Activated T-cell treated with anti-CD3 and anti-CD28 coated beads, Interleukin-2, amount 50 U/mL, for 4 hours (primary cell): ENCODE results near the gene PGLYRP2. TPM values are rescaled to one million over a fixed set of nuclear protein-coding genes. Genes with fewer than 3 reads are reported as not detected.
"Not testable (repeated sequence)": the region's sequence is repeated elsewhere in the genome, so short reads cannot be mapped to it uniquely, and the experiment has no call there.

Source experiments
- ATAC-seq, 2 donors: fragments of 200-7000 bp; cut with Tn5 transposase; one replicate each; pipeline ENCODE4 v1.10.0; 2021
- DNase-seq: peaks from one replicate; pipeline ENCODE4 v3.0.0-alpha.2; 2020
- H3K27me3 Mint-ChIP-seq: one replicate; pipeline ENCODE4 v1.8.0; 2021; ENCODE audit warnings: low read depth, mixed read lengths
- H3K36me3 Mint-ChIP-seq: one replicate; pipeline ENCODE4 v1.8.0; 2022; ENCODE audit warnings: mixed read lengths; ENCODE audit not compliant: insufficient read depth
- H3K4me1 Mint-ChIP-seq: one replicate; pipeline ENCODE4 v1.8.0; 2021; ENCODE audit warnings: low read depth, mixed read lengths
- H3K4me3 Mint-ChIP-seq: one replicate; pipeline ENCODE4 v1.8.0; 2021; ENCODE audit warnings: mild to moderate bottlenecking, moderate library complexity, mixed read lengths
- H3K9me3 Mint-ChIP-seq: one replicate; pipeline ENCODE4 v1.8.0; 2021; ENCODE audit warnings: mixed read lengths
- total RNA-seq, 3 donors: library from RNA; stranded (reverse); gene quantifications; one replicate each; pipeline ENCODE4 v1.2.1, GENCODE V29; 2021

The PGLYRP2 gene
- under 1 TPM in 1 of 3 donors, not detected in 2; 0.08 TPM for total RNA-seq

- DNase-seq, result no peak
- H3K4me1 Mint-ChIP-seq, result peaks cover 37% of the 10 kb centered on the region
- ATAC-seq, result peak in 1 of 2 donors; percentile 35
- H3K36me3 Mint-ChIP-seq, result no peaks in the 10 kb centered on the region
- no peak within 1 kb of the TSS for H3K4me3 Mint-ChIP-seq
- no peaks in the 10 kb centered on the region for H3K9me3 Mint-ChIP-seq
- no peaks in the 10 kb centered on the region for H3K27me3 Mint-ChIP-seq
These were observed at the start of gene PGLYRP2 for GRCh38 chr19:15479391-15480345. TSS of gene PGLYRP2 (minus strand) at chr19:15479501. CDS start at chr19:15479371, 130 bp downstream.

DNA sequence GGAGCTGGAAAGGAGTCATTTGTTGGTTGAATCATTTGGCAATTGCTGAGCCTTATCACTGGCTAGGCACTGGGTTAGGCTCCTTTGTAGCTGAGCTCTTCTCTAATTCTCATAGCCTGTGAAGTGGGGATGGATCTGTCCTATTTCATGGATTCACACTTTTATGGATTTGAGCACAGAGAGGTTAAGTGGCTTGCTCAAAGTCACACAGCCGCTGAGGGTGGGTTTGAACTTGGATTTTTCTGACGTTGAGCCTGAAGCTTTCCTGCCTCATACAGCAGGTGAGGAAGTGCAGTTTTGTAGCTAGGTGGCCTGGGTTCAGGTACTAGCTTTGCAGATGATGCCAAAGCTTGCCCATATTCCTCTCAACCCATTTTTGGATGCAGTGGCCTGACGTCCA, 48.4 kb upstream of the PGLYRP2 start:
- DNase-seq (no peak), ATAC-seq (no peak)
- peaks cover 8% of the 10 kb centered on the region for H3K4me1 Mint-ChIP-seq
- no peak overlapping the region for H3K4me3 Mint-ChIP-seq
- no peaks in the 10 kb centered on the region for H3K27me3 Mint-ChIP-seq
- peaks cover 3% of the 10 kb centered on the region for H3K9me3 Mint-ChIP-seq
- H3K36me3 Mint-ChIP-seq, result no peaks in the 10 kb centered on the region

DNA sequence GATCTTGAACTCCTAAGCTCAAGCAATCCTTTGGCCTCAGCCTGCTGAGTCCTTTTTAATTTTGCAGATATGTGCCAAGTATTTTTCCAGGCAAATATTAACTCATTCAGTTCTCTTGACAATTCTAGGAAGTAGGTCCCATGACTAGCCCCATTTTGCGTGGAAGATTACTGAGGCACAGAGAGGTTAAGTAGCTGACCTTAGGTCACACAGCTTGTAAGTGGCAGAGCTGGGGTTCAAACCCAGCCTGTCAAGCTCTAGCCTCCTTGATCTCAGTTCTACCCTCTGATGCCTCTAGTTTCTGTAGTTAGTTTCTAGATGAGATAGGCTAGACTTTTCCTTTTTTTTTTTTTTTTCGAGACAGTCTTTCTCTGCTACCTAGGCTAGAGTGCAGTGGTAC, 47.1 kb upstream of the PGLYRP2 start:
- no peaks in the 10 kb centered on the region for H3K36me3 Mint-ChIP-seq
- no peaks in the 10 kb centered on the region for H3K27me3 Mint-ChIP-seq
- H3K4me3 Mint-ChIP-seq, result no peak overlapping the region
- peaks cover 2% of the 10 kb centered on the region for H3K4me1 Mint-ChIP-seq
- H3K9me3 Mint-ChIP-seq, result peaks cover 3% of the 10 kb centered on the region
- DNase-seq (no peak), ATAC-seq (no peak)

GRCh38 chr19:15525291-15525690, 46.0 kb upstream of the PGLYRP2 start:
- no peaks in the 10 kb centered on the region for H3K36me3 Mint-ChIP-seq
- H3K27me3 Mint-ChIP-seq, result no peaks in the 10 kb centered on the region
- ATAC-seq, result no peak
- no peak overlapping the region for H3K4me3 Mint-ChIP-seq
- H3K4me1 Mint-ChIP-seq, result peaks cover 2% of the 10 kb centered on the region
- peaks cover under 1% of the 10 kb centered on the region for H3K9me3 Mint-ChIP-seq
- DNase-seq, result no peak

GRCh38 chr19:15524781-15525180, 45.5 kb upstream of the PGLYRP2 start:
- DNase-seq (no peak), ATAC-seq (no peak)
- Mint-ChIP-seq H3K9me3 (no peaks in the 10 kb centered on the region), H3K4me3 (no peak overlapping the region), H3K4me1 (peaks cover 2% of the 10 kb centered on the region), H3K36me3 (no peaks in the 10 kb centered on the region), H3K27me3 (no peaks in the 10 kb centered on the region)

DNA sequence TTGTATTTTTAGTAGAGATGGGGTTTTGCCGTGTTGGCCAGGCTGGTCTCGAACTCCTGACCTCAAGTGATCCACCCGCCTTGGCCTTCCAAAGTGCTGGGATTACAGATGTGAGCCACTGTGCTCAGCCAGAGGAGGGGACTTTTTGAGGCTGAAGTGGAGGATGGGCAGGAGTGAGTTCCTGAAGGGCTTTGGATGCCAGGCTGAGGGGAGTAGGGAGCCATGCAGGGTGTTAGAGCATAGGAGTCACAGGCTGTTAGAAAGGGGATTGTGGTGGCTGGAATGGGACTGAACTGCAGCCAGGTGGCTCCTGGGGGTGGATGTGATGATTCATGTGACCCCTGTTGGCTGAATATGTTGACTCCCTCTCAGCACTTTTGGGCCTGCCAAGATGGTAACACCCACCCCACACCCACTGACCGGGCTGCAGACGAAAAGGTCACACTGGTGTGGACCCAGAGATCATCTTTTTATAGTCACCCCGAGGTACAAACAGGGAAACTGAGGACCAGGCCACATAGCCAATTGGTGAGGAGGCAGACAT, 40.2 kb upstream of the PGLYRP2 start:
- DNase-seq (no peak), ATAC-seq (no peak)
- Mint-ChIP-seq H3K27me3 (no peaks in the 10 kb centered on the region), H3K9me3 (peaks cover 8% of the 10 kb centered on the region), H3K4me1 (peaks cover 14% of the 10 kb centered on the region), H3K36me3 (peaks cover 5% of the 10 kb centered on the region), H3K4me3 (no peak overlapping the region)

DNA sequence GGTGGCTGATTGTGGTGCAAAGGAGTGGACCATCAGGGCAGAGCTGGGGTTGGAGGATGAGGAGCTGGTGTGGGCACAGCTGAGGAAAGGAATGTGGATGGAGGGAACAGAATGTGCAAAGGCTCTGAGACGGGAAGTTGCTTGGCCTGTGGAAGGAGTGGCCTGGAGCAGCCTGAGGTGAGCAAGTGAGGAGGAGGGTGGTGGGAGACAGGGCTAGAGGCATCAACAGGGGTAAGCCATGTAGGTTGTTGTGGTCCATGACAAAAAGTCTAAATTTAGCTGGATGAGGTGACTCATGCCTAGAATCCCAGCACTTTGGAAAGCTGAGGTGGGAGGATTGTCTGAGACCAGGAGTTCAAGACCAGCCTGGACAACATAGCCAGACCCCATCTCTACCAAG, 38.5 kb upstream of the PGLYRP2 start:
- ATAC-seq (no peak), DNase-seq (no peak)
- peaks cover 5% of the 10 kb centered on the region for H3K36me3 Mint-ChIP-seq
- peaks cover 8% of the 10 kb centered on the region for H3K9me3 Mint-ChIP-seq
- H3K27me3 Mint-ChIP-seq, result no peaks in the 10 kb centered on the region
- H3K4me3 Mint-ChIP-seq, result no peak overlapping the region
- H3K4me1 Mint-ChIP-seq, result peaks cover 20% of the 10 kb centered on the region

GRCh38 chr19:15516363-15516762, 37.1 kb upstream of the PGLYRP2 start:
- Mint-ChIP-seq H3K4me3 (no peak overlapping the region), H3K4me1 (peaks cover 21% of the 10 kb centered on the region), H3K27me3 (no peaks in the 10 kb centered on the region), H3K9me3 (peaks cover 8% of the 10 kb centered on the region), H3K36me3 (peaks cover 5% of the 10 kb centered on the region)
- DNase-seq (no peak), ATAC-seq (no peak)

DNA sequence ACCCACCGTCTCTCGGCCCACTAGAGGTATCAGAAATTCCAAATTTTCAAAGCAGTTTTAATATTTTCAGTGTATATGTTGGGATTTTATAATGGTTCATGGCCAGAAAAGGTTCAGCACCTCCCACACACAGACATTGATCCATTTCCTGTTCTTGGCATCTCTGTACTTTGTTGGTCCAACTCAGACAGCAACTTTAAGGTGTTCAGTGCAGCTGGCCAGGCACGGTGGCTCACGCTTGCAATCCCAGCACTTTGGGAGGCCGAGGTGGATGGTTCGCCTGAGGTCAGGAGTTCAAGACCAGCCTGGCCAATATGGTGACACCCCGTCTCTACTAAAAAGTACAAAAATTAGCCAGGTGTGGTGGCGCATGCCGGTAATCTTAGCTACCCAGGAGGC, 35.9 kb upstream of the PGLYRP2 start:
- H3K27me3 Mint-ChIP-seq, ATAC-seq, H3K36me3 Mint-ChIP-seq, H3K9me3 Mint-ChIP-seq, DNase-seq: not testable (repeated sequence)
- peak overlapping the region; percentile 69 for H3K4me3 Mint-ChIP-seq
- peaks cover 24% of the 10 kb centered on the region for H3K4me1 Mint-ChIP-seq

DNA sequence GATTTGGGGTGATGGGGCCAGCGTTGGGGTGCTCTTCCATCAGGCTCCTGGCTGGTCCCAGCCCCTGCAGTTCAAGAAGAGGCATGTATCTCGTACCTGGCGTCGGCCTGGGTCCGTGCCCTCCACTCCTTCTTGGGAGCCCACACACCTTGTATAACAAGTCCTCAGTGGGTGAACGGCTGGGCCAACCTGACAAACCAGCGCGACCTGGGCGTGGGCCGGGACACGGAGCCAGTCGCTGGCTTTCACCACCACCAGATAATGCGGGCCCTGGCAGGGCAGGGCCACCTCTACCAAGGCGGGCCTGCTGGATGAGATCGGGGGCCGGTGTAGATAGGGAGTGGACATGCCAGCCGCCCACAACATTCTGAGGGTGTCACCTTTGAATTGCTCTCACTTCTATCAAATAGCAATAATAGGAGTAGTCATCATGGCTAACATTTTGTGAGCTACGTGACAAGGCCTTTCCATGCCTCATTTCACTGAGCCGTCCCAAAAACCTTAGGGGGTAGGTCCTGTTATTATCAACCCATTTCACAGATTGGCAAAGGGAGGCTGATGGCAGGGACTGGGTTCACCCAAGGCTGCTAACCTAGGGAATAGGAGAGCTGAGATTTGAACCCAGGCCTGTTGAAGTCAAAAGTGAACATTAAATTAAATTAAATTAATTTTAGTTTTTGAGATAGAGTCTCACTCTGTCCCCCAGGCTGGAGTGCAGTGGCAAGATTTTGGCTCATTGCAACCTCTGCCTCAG, 32.5 kb upstream of the PGLYRP2 start:
- no peak for ATAC-seq
- Mint-ChIP-seq H3K27me3 (peaks cover 8% of the 10 kb centered on the region), H3K36me3 (peaks cover 3% of the 10 kb centered on the region), H3K9me3 (peaks cover 4% of the 10 kb centered on the region), H3K4me3 (no peak overlapping the region), H3K4me1 (peaks cover 36% of the 10 kb centered on the region)
- DNase-seq, result no peak

- peak; percentile 67 to 68 for ATAC-seq
- no peaks in the 10 kb centered on the region for H3K36me3 Mint-ChIP-seq
These were observed 28.9 kb upstream of the PGLYRP2 start, which contains the start of gene CYP4F22 for GRCh38 chr19:15508035-15508710. TSS of gene CYP4F22 (plus strand) at chr19:15508525. CDS start at chr19:15525337, 16,812 bp downstream.

DNA sequence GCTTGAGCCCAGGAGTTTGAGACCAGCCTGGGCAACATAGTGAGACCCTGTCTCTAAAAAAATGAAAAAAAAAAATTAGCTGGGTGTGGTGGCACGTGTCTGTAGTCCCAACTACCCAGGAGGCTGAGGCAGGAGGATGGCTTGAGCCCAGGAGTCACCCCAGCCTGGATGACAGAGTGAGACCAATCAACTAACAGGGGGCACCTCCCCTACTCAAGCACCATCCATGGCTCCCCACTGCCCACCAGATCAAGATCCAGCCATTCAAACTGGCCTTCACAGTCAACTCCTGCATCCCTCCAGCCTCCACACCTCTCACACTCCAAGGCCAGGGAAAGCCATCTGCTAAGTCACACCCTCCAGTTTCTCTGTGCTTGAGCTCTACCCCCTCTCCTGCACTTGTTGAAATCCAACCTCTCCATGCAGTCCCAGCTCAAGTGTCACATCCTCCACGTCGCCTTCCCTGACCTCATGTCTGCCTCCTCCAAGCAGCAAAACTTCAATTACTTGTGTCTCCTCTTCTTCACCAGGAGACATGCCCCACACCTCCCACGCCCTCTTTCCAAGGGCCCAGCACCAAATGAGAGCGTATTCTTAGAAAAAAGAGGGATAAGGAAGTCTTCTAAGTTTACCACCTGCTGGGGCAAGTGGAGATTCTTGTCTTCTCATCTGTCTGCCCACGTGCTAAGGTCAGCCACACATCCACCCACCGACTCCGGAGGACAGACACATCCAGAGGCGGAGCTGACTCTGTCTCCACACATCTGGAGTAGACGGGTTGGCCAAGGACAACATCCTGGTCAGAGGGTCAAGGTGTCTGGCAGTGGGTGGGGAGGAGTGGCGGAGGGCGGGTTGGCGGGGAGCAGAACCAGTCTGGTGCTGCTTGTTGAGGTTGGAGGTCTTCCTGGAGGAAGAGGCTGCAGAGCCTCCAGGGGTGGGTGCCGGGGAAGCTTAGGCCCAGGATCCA, 28.1 kb upstream of the PGLYRP2 start:
- H3K36me3 Mint-ChIP-seq, result no peaks in the 10 kb centered on the region
- H3K4me3 Mint-ChIP-seq, result peak overlapping the region; percentile 78
- H3K4me1 Mint-ChIP-seq, result peaks cover 22% of the 10 kb centered on the region
- ATAC-seq (no peak), DNase-seq (no peak)
- no peaks in the 10 kb centered on the region for H3K9me3 Mint-ChIP-seq
- peaks cover 10% of the 10 kb centered on the region for H3K27me3 Mint-ChIP-seq

More at GRCh38 chr19:15508035-15508710, 28.9 kb upstream of the PGLYRP2 start, which contains the start of gene CYP4F22:
- Mint-ChIP-seq H3K9me3 (no peaks in the 10 kb centered on the region), H3K4me3 (peak within 1 kb of the TSS; percentile 78), H3K4me1 (peaks cover 22% of the 10 kb centered on the region), H3K27me3 (peaks cover 10% of the 10 kb centered on the region)
- no peak for DNase-seq

DNA sequence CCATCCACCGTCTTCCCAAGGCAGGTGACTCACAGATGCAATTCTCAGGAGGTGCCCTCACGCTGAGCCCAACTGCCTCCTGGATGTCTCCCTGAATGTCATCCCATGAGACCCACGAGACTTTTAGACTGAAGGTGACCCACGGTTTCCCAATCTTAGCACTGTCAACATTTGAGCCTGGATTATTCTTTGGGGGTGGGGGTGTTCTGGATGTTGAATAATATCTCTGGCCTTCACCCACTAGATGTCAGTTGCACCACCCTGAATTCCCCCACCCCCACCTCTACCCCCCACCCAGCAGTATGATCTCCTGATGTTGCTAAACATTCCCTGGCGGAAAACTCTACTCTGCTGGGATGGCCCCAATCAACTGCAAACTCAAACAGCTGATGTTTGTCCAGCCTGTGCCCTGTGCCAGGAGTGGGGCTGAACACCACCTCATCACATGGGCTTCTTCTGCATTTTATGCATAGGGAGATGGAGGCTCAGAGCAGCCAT, 26.8 kb upstream of the PGLYRP2 start:
- ATAC-seq (no peak), DNase-seq (no peak)
- H3K36me3 Mint-ChIP-seq, result no peaks in the 10 kb centered on the region
- peaks cover 21% of the 10 kb centered on the region for H3K4me1 Mint-ChIP-seq
- H3K9me3 Mint-ChIP-seq, result no peaks in the 10 kb centered on the region
- H3K27me3 Mint-ChIP-seq, result peaks cover 10% of the 10 kb centered on the region
- no peak overlapping the region for H3K4me3 Mint-ChIP-seq
